Uterus (tissue), 4 donors: Measurements from ENCODE around the gene SLC7A1. TPM values are rescaled to one million over a fixed set of nuclear protein-coding genes. Genes with fewer than 3 reads are reported as not detected.

ENCODE experiments used
- DNase-seq, 2 donors: peaks; one replicate each; pipeline ENCODE4 v3.0.0-alpha.2; 2019 to 2020
- H3K27ac ChIP-seq, 2 donors: fragments of 200-600 bp; sonication (generic); 1 replicate in 1 of 2; 2 replicates in 1 of 2; pipeline ENCODE4 v1.5.1; 2016 to 2018
- H3K27me3 ChIP-seq, 2 donors: fragments of 200-600 bp; sonication (generic); one replicate each; pipeline ENCODE4 v1.5.1; 2018 to 2019; ENCODE audit warnings: control low read depth in 1 of 2
- H3K36me3 ChIP-seq, 2 donors: fragments of 200-600 bp; sonication (generic); one replicate each; pipeline ENCODE4 v1.5.1; 2019; ENCODE audit warnings: control low read depth in 1 of 2
- H3K4me1 ChIP-seq, 2 donors: fragments of 200-600 bp; sonication (generic); one replicate each; pipeline ENCODE4 v1.5.1; 2018 to 2019; ENCODE audit warnings: control low read depth in 1 of 2
- H3K4me3 ChIP-seq, 2 donors: fragments of 200-600 bp; sonication (generic); 1 replicate in 1 of 2; 2 replicates in 1 of 2; pipeline ENCODE4 v1.5.1; 2018 to 2019; ENCODE audit warnings: mild to moderate bottlenecking in 1 of 2
- H3K9me3 ChIP-seq, 2 donors: fragments of 200-600 bp; sonication (generic); one replicate each; pipeline ENCODE4 v1.5.1; 2019; ENCODE audit warnings: control low read depth in 1 of 2
- POLR2A ChIP-seq, 2 donors: fragments of 450-650 bp; IDR thresholded peaks; one replicate each; pipeline ENCODE4 v1.6.1; 2016; ENCODE audit warnings: antibody characterized with exemption in 2 of 2, mild to moderate bottlenecking in 1 of 2, moderate library complexity in 1 of 2
- intact Hi-C: fragments of 100-400 bp; cut with DNase I; formaldehyde crosslinking; loops from one replicate; pipeline ENCODE4 v1.15.1; 2023; ENCODE audit warnings: low total_unique reads
- total RNA-seq, 4 donors: library from RNA; depleted of rRNA in 3 of 4; stranded (reverse); fragments of >200 nt in 3 of 4; gene quantifications; one replicate each; pipeline versions ENCODE4 v1.1.0 to v1.2.4, GENCODE V29; 2014 to 2023
- TF ChIP-seq, protein P1 (sequence below), 4 experiments: fragments of 200-600 bp in 2 of 4; fragments of 450-650 bp in 2 of 4; sonication (generic) in 2 of 4; IDR thresholded peaks; one replicate each; pipeline ENCODE4 v1.5.1; 2016 to 2019; ENCODE audit warnings: antibody characterized with exemption in 4 of 4, mild to moderate bottlenecking in 2 of 4, moderate library complexity in 1 of 4
- donor health status: DM: yes; HTN: yes; CAD: no.

Gene SLC7A1
- total RNA-seq, 4 donors from 2014 or later = 4.1 to 39.0 (median 10.8) TPM

GRCh38 chr13:29500386-29500785 lies 95.1 kb downstream of the SLC7A1 start:
- Histone ChIP-seq H3K9me3 (no peaks in the 10 kb centered on the region), H3K4me1 (peaks cover 0 to 6% of the 10 kb centered on the region in 2 donors), H3K36me3 (no peaks in the 10 kb centered on the region), H3K4me3 (no peak overlapping the region), H3K27me3 (no peaks in the 10 kb centered on the region), H3K27ac (no peak overlapping the region)
- DNase-seq = no peak
- intact Hi-C loops = no loop called here
- TF ChIP-seq, protein P1, sequence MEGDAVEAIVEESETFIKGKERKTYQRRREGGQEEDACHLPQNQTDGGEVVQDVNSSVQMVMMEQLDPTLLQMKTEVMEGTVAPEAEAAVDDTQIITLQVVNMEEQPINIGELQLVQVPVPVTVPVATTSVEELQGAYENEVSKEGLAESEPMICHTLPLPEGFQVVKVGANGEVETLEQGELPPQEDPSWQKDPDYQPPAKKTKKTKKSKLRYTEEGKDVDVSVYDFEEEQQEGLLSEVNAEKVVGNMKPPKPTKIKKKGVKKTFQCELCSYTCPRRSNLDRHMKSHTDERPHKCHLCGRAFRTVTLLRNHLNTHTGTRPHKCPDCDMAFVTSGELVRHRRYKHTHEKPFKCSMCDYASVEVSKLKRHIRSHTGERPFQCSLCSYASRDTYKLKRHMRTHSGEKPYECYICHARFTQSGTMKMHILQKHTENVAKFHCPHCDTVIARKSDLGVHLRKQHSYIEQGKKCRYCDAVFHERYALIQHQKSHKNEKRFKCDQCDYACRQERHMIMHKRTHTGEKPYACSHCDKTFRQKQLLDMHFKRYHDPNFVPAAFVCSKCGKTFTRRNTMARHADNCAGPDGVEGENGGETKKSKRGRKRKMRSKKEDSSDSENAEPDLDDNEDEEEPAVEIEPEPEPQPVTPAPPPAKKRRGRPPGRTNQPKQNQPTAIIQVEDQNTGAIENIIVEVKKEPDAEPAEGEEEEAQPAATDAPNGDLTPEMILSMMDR (IDR thresholded peaks at IDR 0.05) = no peak

- H3K4me3 ChIP-seq = no peak overlapping the region
- H3K4me1 ChIP-seq = peaks cover 0 to 6% of the 10 kb centered on the region in 2 donors
- H3K9me3 ChIP-seq = no peaks in the 10 kb centered on the region
- no peaks in the 10 kb centered on the region for H3K27me3 ChIP-seq
- DNase-seq = no peak
- H3K27ac ChIP-seq = no peak overlapping the region
- intact Hi-C loops = no loop called here
- TF ChIP-seq, protein P1 (IDR thresholded peaks at IDR 0.05) = no peak
- no peak for TF ChIP-seq POLR2A (IDR thresholded peaks at IDR 0.05)
- H3K36me3 ChIP-seq = no peaks in the 10 kb centered on the region
These were observed 95.9 kb downstream of the SLC7A1 start for GRCh38 chr13:29499506-29500165.

DNA sequence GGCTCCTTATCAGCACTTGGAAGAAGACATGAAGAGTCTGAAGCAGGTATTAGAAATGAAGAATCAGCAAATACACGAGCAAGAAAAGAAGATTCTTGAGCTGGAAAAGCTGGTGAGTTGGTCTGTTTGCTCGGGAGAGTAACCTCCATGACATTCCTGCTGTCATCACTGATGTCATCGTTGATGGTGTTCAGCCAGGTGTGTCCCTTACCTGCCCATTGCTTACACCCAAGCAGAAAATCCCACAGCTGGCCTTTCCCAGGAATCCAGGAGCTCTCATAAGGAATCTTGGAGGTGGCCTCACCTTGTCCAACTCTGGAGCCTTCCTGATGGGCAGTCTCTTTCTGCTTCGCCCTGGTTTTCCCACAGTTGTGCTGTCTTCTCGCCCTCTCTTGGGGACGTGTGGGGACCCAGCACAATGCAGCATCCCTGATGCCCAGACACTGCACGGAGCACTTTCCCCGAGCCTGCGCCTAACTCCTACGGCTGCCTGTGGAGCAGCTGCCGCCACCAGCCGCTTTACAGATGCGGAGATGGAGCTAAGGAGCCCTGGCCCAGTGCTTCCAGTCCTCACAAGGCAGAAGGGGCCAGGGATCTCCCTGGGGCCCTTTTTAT lies 97.0 kb downstream of the SLC7A1 start:
- Histone ChIP-seq H3K27me3 (no peaks in the 10 kb centered on the region), H3K4me3 (no peak overlapping the region), H3K27ac (no peak overlapping the region), H3K9me3 (no peaks in the 10 kb centered on the region), H3K4me1 (peaks cover 0 to 6% of the 10 kb centered on the region in 2 donors), H3K36me3 (no peaks in the 10 kb centered on the region)
- intact Hi-C loops = no loop called here
- no peak for DNase-seq
- no peak for TF ChIP-seq POLR2A (IDR thresholded peaks at IDR 0.05)
- TF ChIP-seq, protein P1 (IDR thresholded peaks at IDR 0.05) = no peak

DNA sequence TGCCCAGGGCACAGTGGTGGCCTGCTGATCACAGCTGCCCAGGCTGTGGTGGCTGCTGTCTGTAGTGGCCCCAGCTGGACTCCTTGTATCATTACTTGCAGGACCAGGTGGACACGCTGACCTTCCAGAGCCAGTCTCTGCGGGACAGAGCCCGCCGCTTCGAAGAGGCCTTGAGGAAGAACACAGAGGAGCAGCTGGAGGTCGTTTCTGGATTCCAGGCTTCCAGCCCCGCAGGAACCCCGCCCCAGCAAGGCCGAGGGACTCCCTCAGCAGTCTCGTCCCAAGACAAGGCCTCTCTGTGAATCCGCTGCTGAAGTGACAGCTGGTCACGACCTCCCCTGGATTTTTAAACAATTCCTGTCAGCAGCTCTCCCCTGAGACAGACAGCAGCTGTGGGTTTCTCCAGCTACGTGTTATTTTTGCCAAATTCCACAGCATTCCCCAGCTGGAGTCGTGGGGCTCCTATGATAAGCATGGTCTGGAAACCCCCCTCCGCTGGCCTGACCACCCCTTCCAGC lies 98.3 kb downstream of the SLC7A1 start:
- peak in 1 of 2 donors; percentile 63 for DNase-seq
- Histone ChIP-seq H3K4me3 (no peak overlapping the region), H3K9me3 (no peaks in the 10 kb centered on the region), H3K4me1 (peaks cover 0 to 6% of the 10 kb centered on the region in 2 donors), H3K27ac (peak overlapping the region; percentile 31 to 67), H3K27me3 (no peaks in the 10 kb centered on the region), H3K36me3 (no peaks in the 10 kb centered on the region)
- intact Hi-C loops = no loop called here
- TF ChIP-seq, protein P1 (IDR thresholded peaks at IDR 0.05) = no peak
- TF ChIP-seq POLR2A (IDR thresholded peaks at IDR 0.05) = no peak

DNA sequence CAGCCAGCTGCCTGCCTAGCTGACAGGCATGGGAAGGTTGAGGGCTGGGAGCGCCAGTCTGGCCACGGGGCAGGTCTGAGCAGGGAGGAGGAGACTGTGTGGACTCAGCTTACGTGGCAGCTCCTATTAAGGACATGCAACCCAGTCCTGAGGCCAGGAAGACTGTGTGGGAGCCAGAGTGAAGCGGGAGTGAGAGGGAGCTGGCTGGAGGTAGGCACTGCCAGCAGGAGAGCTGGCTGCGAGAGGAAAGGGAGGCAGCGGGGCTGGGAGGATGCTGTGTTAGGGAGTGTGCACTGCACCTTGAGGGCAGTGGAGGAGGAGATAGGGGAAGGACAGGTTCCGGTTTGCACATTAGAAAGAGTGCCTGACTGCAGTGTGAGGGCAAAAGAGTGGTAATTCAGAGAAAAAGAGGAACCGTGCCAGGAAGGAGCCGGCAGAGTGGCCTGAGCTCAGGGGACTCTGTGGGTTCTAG lies 99.2 kb downstream of the SLC7A1 start:
- no peaks in the 10 kb centered on the region for H3K36me3 ChIP-seq
- H3K4me3 ChIP-seq = no peak overlapping the region
- intact Hi-C loops = no loop called here
- H3K4me1 ChIP-seq = peaks cover 0 to 6% of the 10 kb centered on the region in 2 donors
- peak overlapping the region in 1 of 2 donors; percentile 67 for H3K27ac ChIP-seq
- peak; percentile 48 to 52 for DNase-seq
- TF ChIP-seq, protein P1 (IDR thresholded peaks at IDR 0.05) = no peak
- no peak for TF ChIP-seq POLR2A (IDR thresholded peaks at IDR 0.05)
- no peaks in the 10 kb centered on the region for H3K27me3 ChIP-seq
- H3K9me3 ChIP-seq = no peaks in the 10 kb centered on the region
